IMR-90 (cell line): ENCODE results near the gene ZNF180. TPM values are rescaled to one million over a fixed set of nuclear protein-coding genes. Genes with fewer than 3 reads are reported as not detected.

Source experiments
- ATAC-seq: fragments of 200-7000 bp; cut with Tn5 transposase; 2 replicates; pipeline ENCODE4 v1.9.1; 2020; ENCODE audit warnings: low read depth, mild to moderate bottlenecking, moderate library complexity
- BruUV-seq: library from RNA; stranded (reverse); fragments of 400-500 nt; replicated peaks from 2 replicates; lab custom pipeline; 2021; lab: Mats Ljungman, UMichigan
- CTCF ChIA-PET: fragments of 300-600 bp; formaldehyde crosslinking; extraction: SDS; loops from one replicate; lab custom pipeline; 2021; ENCODE audit warnings: antibody characterized with exemption; lab: Yijun Ruan, JAX
- POLR2A ChIA-PET: fragments of 300-600 bp; sonication (Branson Sonifier 250); formaldehyde crosslinking; loops from one replicate; lab custom pipeline; 2022; ENCODE audit warnings: antibody characterized with exemption; ENCODE audit not compliant: unreplicated experiment; lab: Charles Lee
- DNase-seq: peaks from one replicate; pipeline ENCODE4 v3.0.0; 2013
- H2AFZ ChIP-seq: replicated peaks from 2 replicates; pipeline ENCODE3; 2013; ENCODE audit warnings: low read length, mild to moderate bottlenecking; ENCODE audit not compliant: poor library complexity
- H2AK5ac ChIP-seq: 2 replicates; pipeline ENCODE4 v1.6.1; 2013; ENCODE audit warnings: low read depth, low read length, inconsistent platforms
- H2AK9ac ChIP-seq: replicated peaks from 2 replicates; pipeline ENCODE3; 2013; ENCODE audit warnings: mild to moderate bottlenecking, low read depth, low read length, moderate library complexity; ENCODE audit not compliant: poor library complexity
- H2BK120ac ChIP-seq: 2 replicates; pipeline ENCODE4 v1.6.1; 2013; ENCODE audit warnings: low read depth, low read length, inconsistent platforms
- H2BK15ac ChIP-seq: 3 replicates; pipeline ENCODE4 v1.6.1; 2013; ENCODE audit warnings: low read depth, low read length, inconsistent platforms
- H2BK20ac ChIP-seq: 2 replicates; pipeline ENCODE4 v1.6.1; 2013; ENCODE audit warnings: low read depth, mild to moderate bottlenecking, inconsistent platforms, low read length, moderate library complexity
- H2BK5ac ChIP-seq: 2 replicates; pipeline ENCODE4 v1.6.1; 2013; ENCODE audit warnings: mild to moderate bottlenecking, low read depth, low read length, inconsistent platforms; ENCODE audit not compliant: poor library complexity, severe bottlenecking
- H3K14ac ChIP-seq: replicated peaks from 2 replicates; pipeline ENCODE4 v1.6.1; 2013; ENCODE audit warnings: low read depth, low read length, inconsistent platforms
- H3K18ac ChIP-seq: 2 replicates; pipeline ENCODE4 v1.6.1; 2013; ENCODE audit warnings: low read depth, low read length, control low read depth
- H3K23ac ChIP-seq: 2 replicates; pipeline ENCODE4 v1.6.1; 2013; ENCODE audit warnings: low read depth, low read length, inconsistent platforms
- H3K27ac ChIP-seq: 2 replicates; pipeline ENCODE4 v1.5.1; 2013; ENCODE audit warnings: mild to moderate bottlenecking, control low read depth, low read length; ENCODE audit not compliant: insufficient read depth
- H3K27me3 ChIP-seq: 2 replicates; pipeline ENCODE4 v1.6.1; 2013; ENCODE audit warnings: low read length; ENCODE audit not compliant: control insufficient read depth, insufficient read depth
- H3K36me3 ChIP-seq: 2 replicates; pipeline ENCODE4 v1.6.1; 2013; ENCODE audit warnings: low read length, mixed read lengths; ENCODE audit not compliant: control insufficient read depth, insufficient read depth
- H3K4ac ChIP-seq: 2 replicates; pipeline ENCODE4 v1.6.1; 2013; ENCODE audit warnings: low read depth, low read length, inconsistent platforms
- H3K4me1 ChIP-seq: 2 replicates; pipeline ENCODE4 v1.6.1; 2013; ENCODE audit warnings: low read length, mixed read lengths; ENCODE audit not compliant: control insufficient read depth, insufficient read depth
- H3K4me2 ChIP-seq: 2 replicates; pipeline ENCODE4 v1.6.1; 2013; ENCODE audit warnings: low read depth, mild to moderate bottlenecking, control low read depth, low read length, moderate library complexity
- H3K4me3 ChIP-seq: 2 replicates; pipeline ENCODE4 v1.5.1; 2013; ENCODE audit warnings: low read depth, mild to moderate bottlenecking, control low read depth, low read length, moderate library complexity; ENCODE audit not compliant: insufficient read depth
- H3K56ac ChIP-seq: 2 replicates; pipeline ENCODE4 v1.6.1; 2013; ENCODE audit warnings: low read length, inconsistent platforms; ENCODE audit not compliant: insufficient read depth; ENCODE audit errors: extremely low read depth
- H3K79me1 ChIP-seq, 2 experiments: 2 replicates each; pipeline ENCODE4 v1.6.1; 2013; ENCODE audit warnings: low read length in 2 of 2, inconsistent platforms in 1 of 2, low read depth in 1 of 2
- H3K9ac ChIP-seq: 2 replicates; pipeline ENCODE4 v1.6.1; 2013; ENCODE audit warnings: low read depth, low read length, control low read depth
- H3K9me1 ChIP-seq: 2 replicates; pipeline ENCODE4 v1.6.1; 2013; ENCODE audit warnings: low read length, inconsistent platforms; ENCODE audit not compliant: insufficient read depth
- H3K9me3 ChIP-seq: 2 replicates; pipeline ENCODE4 v1.6.1; 2013; ENCODE audit warnings: low read length; ENCODE audit not compliant: control insufficient read depth, insufficient read depth
- H4K20me1 ChIP-seq: 2 replicates; pipeline ENCODE4 v1.6.1; 2013; ENCODE audit warnings: low read length, inconsistent platforms; ENCODE audit not compliant: insufficient read depth
- H4K5ac ChIP-seq: 2 replicates; pipeline ENCODE4 v1.6.1; 2013; ENCODE audit warnings: mild to moderate bottlenecking, low read depth, low read length, control low read depth
- H4K8ac ChIP-seq, 2 experiments: 2 replicates each; pipeline ENCODE4 v1.6.1; 2013; ENCODE audit warnings: low read depth in 2 of 2, low read length in 2 of 2, control low read depth in 1 of 2, inconsistent platforms in 1 of 2
- H4K91ac ChIP-seq: 2 replicates; pipeline ENCODE4 v1.6.1; 2013; ENCODE audit warnings: low read depth, low read length, inconsistent platforms; ENCODE audit not compliant: insufficient read depth
- BHLHE40 ChIP-seq: fragments of 150-350 bp; IDR thresholded peaks from 2 replicates; pipeline ENCODE4 v1.6.1; 2016; ENCODE audit warnings: mild to moderate bottlenecking, low read depth, low read length
- CEBPB ChIP-seq: IDR thresholded peaks from 2 replicates; pipeline ENCODE4 v1.6.1; 2012; ENCODE audit warnings: low read depth, low read length, improper control_type of control experiment
- CHD1 ChIP-seq: IDR thresholded peaks from 2 replicates; pipeline ENCODE4 v1.6.1; 2012; ENCODE audit warnings: low read depth, low read length, improper control_type of control experiment
- ELK1 ChIP-seq: fragments of 150-350 bp; IDR thresholded peaks from 2 replicates; pipeline ENCODE4 v1.6.1; 2016; ENCODE audit warnings: low read depth, mild to moderate bottlenecking, low read length, moderate library complexity, borderline replicate concordance
- FOS ChIP-seq: fragments of 150-350 bp; IDR thresholded peaks from 2 replicates; pipeline ENCODE4 v1.6.1; 2016; ENCODE audit warnings: low read depth, low read length
- MAZ ChIP-seq: IDR thresholded peaks from 2 replicates; pipeline ENCODE4 v1.6.1; 2012; ENCODE audit warnings: low read depth, mild to moderate bottlenecking, low read length, improper control_type of control experiment, moderate library complexity, borderline replicate concordance
- MXI1 ChIP-seq: IDR thresholded peaks from 2 replicates; pipeline ENCODE4 v1.6.1; 2012; ENCODE audit warnings: low read depth, mild to moderate bottlenecking, low read length, moderate library complexity, borderline replicate concordance
- NFE2L2 ChIP-seq: fragments of 150-350 bp; IDR thresholded peaks from 2 replicates; pipeline ENCODE4 v1.6.1; 2016; ENCODE audit warnings: low read depth, mild to moderate bottlenecking, low read length
- POLR2A ChIP-seq: IDR thresholded peaks from 2 replicates; pipeline ENCODE4 v1.6.1; 2012; ENCODE audit warnings: mild to moderate bottlenecking, low read depth, low read length
- RCOR1 ChIP-seq: IDR thresholded peaks from 2 replicates; pipeline ENCODE4 v1.6.1; 2012; ENCODE audit warnings: mild to moderate bottlenecking, low read length, improper control_type of control experiment; ENCODE audit not compliant: insufficient replicate concordance
- RFX5 ChIP-seq: IDR thresholded peaks from 2 replicates; pipeline ENCODE4 v1.8.0; 2012; ENCODE audit warnings: low read depth, mild to moderate bottlenecking, low read length, moderate library complexity
- USF2 ChIP-seq: fragments of 150-350 bp; IDR thresholded peaks from 2 replicates; pipeline ENCODE4 v1.6.1; 2017; ENCODE audit warnings: mild to moderate bottlenecking, antibody characterized with exemption, low read length, low read depth
- WGBS, 2 experiments: methylation state at CpG; one replicate each; pipeline versions ENCODE4 v1.1.5 to v1.1.7; 2013; ENCODE audit warnings: missing lambda C conversion rate in 2 of 2; ENCODE audit not compliant: insufficient read length in 1 of 2; ENCODE audit errors: extremely low coverage in 2 of 2; 5-methylcytosine and 5-hydroxymethylcytosine counted together
- dilution Hi-C: fragments of 300-500 bp; cut with HindIII; formaldehyde crosslinking; loops from one replicate; pipeline ENCODE4 v1.14.3; 2018; ENCODE audit warnings: low sequenced_read_pairs; ENCODE audit not compliant: unreplicated experiment
- in situ Hi-C: fragments of 300-500 bp; cut with MboI; formaldehyde crosslinking; loops from 3 replicates; pipeline ENCODE4 v1.14.3; 2019; ENCODE audit warnings: low sequenced_read_pairs, inconsistent platforms, mixed read lengths
- intact Hi-C: fragments of 100-400 bp; cut with micrococcal nuclease; formaldehyde crosslinking; loops from 2 replicates; pipeline ENCODE4 v1.10.0; 2022
- polyA plus RNA-seq, 3 experiments: library from polyadenylated mRNA; depleted of rRNA; stranded (reverse); fragments of >200 nt; gene quantifications; 2 replicates each; pipeline ENCODE4 v1.2.3, GENCODE V29; 2012; ENCODE audit warnings: low replicate concordance in 1 of 3
- total RNA-seq: library from RNA; depleted of rRNA; stranded (reverse); fragments of >200 nt; gene quantifications from 2 replicates; pipeline ENCODE4 v1.2.3, GENCODE V29; 2012
- TF ChIP-seq, protein P1 (sequence below): conservative IDR thresholded peaks from 2 replicates; pipeline ENCODE4 v1.5.1; 2012; ENCODE audit warnings: mild to moderate bottlenecking, low read depth, low read length, improper control_type of control experiment

ZNF180 gene
- total and polyA plus RNA-seq, 2 of the 4 experiments (the other 2 are of a cell fraction): 2.8 to 26.3 TPM

- Histone ChIP-seq H3K4me3 (peak within 1 kb of the TSS; percentile 92), H4K20me1 (no peaks in the 10 kb centered on the region), H3K56ac (peak within 1 kb of the TSS; percentile 46; the same call in 1 of the 2 replicates), H4K8ac (peak within 1 kb of the TSS; percentile 30 to 90), H2BK120ac (0 out of 2 replicates have a peak within 1 kb of the TSS, but pooled peaks have one; percentile 26), H3K27me3 (no peaks in the 10 kb centered on the region), H4K5ac (peak within 1 kb of the TSS; percentile 91), H3K23ac (peak within 1 kb of the TSS; percentile 67; the same call in 1 of the 2 replicates), H2AFZ (peak within 1 kb of the TSS; percentile 96), H3K36me3 (peaks cover 22% of the 10 kb centered on the region), H2BK5ac (peak within 1 kb of the TSS; percentile 51), H4K91ac (peak within 1 kb of the TSS; percentile 67), H2AK9ac (peak within 1 kb of the TSS; percentile 76), H3K79me1 (peaks cover 0 to 16% of the 10 kb centered on the region in 2 experiments; a peak in 2 of 4 replicates), H3K4me1 (peaks cover 3% of the 10 kb centered on the region; the same call in 1 of the 2 replicates), H2BK20ac (no peak within 1 kb of the TSS), H3K4ac (peak within 1 kb of the TSS; percentile 84), H2BK15ac (no peak within 1 kb of the TSS), H2AK5ac (peak within 1 kb of the TSS; percentile 40; the same call in 1 of the 2 replicates), H3K9me3 (peaks cover 26% of the 10 kb centered on the region; the same call in 1 of the 2 replicates), H3K4me2 (peak within 1 kb of the TSS; percentile 87), H3K27ac (peak within 1 kb of the TSS; percentile 67), H3K9me1 (no peaks in the 10 kb centered on the region), H3K14ac (peak within 1 kb of the TSS; percentile 84), H3K9ac (peak within 1 kb of the TSS; percentile 88), H3K18ac (peak within 1 kb of the TSS; percentile 63; the same call in 1 of the 2 replicates)
- CTCF ChIA-PET: no interaction called here
- peak; percentile 94 for DNase-seq
- peak; percentile 100 for ATAC-seq
- 5% methylated on average over 19 of the region's 45 CpGs; no CpG with 5 or more reads in 1 of the 2 experiments for WGBS, 2 experiments
- POLR2A ChIA-PET: no interaction called here
- dilution Hi-C loops: no loop called here
- TSS peak; percentile 60 for BruUV-seq
- intact Hi-C loops: loop anchor here (10.0 kb wide), 1 partner anchor 273 kb away; no protein-coding TSS in a partner anchor
- in situ Hi-C loops: no loop called here
- TF ChIP-seq NFE2L2 (peak; percentile 87), FOS (no peak), MAZ (0 out of 2 replicates have a peak, but pooled peaks have one; percentile 34), BHLHE40 (no peak), USF2 (no peak), MXI1 (peak; percentile 88; the same call in 1 of the 2 replicates), RCOR1 (no peak), CEBPB (peak; percentile 32; the same call in 1 of the 2 replicates), ELK1 (no peak), POLR2A (0 out of 2 replicates have a peak, but pooled peaks have one; percentile 57), CHD1 (no peak), RFX5 (no peak)
- TF ChIP-seq, protein P1, sequence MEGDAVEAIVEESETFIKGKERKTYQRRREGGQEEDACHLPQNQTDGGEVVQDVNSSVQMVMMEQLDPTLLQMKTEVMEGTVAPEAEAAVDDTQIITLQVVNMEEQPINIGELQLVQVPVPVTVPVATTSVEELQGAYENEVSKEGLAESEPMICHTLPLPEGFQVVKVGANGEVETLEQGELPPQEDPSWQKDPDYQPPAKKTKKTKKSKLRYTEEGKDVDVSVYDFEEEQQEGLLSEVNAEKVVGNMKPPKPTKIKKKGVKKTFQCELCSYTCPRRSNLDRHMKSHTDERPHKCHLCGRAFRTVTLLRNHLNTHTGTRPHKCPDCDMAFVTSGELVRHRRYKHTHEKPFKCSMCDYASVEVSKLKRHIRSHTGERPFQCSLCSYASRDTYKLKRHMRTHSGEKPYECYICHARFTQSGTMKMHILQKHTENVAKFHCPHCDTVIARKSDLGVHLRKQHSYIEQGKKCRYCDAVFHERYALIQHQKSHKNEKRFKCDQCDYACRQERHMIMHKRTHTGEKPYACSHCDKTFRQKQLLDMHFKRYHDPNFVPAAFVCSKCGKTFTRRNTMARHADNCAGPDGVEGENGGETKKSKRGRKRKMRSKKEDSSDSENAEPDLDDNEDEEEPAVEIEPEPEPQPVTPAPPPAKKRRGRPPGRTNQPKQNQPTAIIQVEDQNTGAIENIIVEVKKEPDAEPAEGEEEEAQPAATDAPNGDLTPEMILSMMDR: no peak
These were observed 52.2 kb downstream of the ZNF180 start, which contains the start of gene ZNF229 for GRCh38 chr19:44447916-44448674. TSS of gene ZNF229 (minus strand) at chr19:44448472. CDS start at chr19:44442847, 5,625 bp downstream.
